Stimulated activated naive CD4-positive, alpha-beta T cell (primary cell): ENCODE measurements around the gene MOB2.
"Not testable (repeated sequence)": the region's sequence is repeated elsewhere in the genome, so short reads cannot be mapped to it uniquely, and the experiment has no call there.

Experiments
- DNase-seq, 6 experiments: peaks; one replicate each; lab custom pipeline; 2025; lab: John Stamatoyannopoulos, UW

The MOB2 gene

DNA sequence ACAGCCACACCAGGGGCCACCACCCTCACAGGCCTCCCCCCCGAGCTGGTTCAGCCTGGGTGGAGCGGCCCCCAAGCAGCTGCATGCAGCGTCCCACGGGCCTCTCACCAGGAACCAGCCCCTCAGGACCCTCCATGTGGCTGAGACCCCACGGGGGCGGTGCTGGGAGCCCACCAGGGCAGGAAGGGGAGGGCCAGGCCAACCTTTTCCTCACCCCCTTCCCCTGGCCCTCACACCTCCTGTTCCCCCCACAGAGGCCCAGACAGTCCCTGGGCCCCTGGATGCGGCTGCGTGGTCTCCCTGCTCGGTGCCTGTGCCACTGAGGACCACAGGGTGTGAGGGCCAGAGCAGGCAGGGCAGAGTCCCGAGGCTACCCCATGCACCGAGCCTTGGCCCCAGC, 46.5 kb downstream of the MOB2 start:
- no peak for DNase-seq

DNA sequence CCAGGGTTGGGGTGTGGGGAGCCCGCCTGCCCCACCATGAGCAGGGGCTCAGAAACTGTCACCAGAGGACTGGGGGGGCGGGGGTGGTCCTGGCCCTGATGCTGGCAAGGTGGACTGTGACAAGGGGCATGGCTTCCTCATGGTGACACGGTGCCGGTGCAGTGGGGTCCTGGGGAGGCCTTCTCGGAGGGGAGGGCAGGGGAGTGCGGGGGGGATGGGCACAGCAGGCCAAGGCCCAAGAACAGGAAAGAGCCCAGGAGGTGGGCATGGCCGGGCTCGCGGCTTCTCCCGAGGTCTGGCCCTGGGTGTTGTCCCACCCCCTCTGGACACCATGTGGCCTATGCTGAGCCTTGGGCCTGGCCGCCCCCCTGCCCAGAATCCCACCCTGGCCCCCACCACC, 47.2 kb downstream of the MOB2 start:
- no peak for DNase-seq

DNA sequence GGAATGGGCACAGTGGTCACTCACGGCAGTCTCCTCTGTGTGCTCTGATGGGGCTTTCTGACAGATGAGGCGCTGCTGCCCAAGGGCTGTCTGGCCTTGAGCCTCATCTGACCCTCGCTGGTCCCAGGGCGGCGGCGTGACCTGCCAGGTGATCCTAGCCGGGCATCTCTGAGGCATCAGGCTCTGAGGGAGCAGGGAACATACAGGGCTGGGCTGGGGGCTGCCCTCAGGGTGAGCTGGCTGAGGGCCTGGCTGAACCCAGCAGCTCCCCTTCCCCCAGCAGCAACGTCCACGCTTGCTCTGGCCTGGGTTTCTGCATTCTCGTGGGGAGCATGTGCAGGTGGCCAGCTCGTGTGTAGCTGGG, 47.6 kb downstream of the MOB2 start:
- DNase-seq: no peak

- DNase-seq: no peak
Observed at GRCh38 chr11:1438261-1438966, 48.2 kb downstream of the MOB2 start.

GRCh38 chr11:1437500-1437899, 49.1 kb downstream of the MOB2 start:
- DNase-seq: no peak

DNA sequence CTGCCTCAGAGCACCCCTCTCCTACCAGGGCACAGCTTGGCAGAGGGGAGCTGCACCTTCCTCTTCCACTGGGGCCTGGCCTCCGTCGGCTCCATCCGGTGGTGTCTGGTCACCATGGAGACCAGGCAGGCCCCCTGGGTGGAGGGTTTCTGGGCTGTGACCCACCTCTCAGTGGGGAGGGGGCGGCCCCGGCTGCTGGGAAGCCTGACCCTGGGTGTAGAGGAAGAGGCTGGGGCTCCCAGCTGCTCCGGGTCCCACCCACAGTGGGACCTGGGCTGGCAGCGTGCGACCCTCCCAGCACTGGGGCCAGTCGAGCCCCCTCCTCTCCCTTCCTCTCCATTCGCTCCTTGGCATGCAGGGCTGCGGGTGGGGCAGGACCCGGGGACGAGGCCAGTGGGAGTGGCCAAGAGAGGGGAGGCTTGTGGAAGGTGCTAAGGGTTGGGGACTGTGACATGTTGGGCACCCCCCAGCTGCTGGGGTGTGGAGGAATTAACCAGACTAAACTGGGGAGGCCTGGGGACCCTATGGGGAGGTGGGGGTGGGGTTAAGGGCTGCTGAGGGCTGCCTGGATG, 50.0 kb downstream of the MOB2 start:
- DNase-seq: no peak

DNA sequence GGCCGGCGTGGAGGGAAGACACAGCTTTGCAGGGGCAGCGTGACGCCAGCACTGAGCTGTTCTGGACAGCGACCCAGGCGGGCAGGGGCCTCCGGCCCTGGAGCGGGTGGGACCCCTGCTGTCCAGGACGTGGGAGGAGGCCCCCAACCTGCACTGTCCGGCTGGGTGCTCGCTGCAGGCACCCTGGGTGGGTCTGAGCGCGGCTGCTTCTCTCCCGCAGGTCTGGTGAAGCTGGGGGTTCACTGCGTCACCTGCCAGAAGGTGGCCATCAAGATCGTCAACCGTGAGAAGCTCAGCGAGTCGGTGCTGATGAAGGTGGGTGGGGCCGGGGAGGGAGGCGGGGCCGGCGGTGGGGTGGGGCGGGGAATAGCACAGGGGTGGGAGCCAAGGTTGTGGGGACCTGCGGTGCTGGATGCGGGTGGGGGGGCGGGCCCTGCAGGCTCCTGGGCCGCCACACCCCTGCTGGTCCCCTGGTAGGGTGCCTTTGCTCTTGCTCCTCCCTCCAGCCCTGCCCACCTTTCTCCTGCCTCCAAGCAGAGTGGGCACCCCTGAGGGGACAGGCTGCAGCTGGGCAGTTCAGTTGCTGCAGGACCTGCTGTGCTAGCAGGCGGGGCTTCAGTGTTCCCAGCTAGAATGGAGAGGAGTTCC, 50.6 kb downstream of the MOB2 start:
- DNase-seq: no peak

GRCh38 chr11:1435479-1435819, 51.1 kb downstream of the MOB2 start:
- not testable (repeated sequence) for DNase-seq

GRCh38 chr11:1433977-1434640, 52.5 kb downstream of the MOB2 start:
- no peak for DNase-seq

DNA sequence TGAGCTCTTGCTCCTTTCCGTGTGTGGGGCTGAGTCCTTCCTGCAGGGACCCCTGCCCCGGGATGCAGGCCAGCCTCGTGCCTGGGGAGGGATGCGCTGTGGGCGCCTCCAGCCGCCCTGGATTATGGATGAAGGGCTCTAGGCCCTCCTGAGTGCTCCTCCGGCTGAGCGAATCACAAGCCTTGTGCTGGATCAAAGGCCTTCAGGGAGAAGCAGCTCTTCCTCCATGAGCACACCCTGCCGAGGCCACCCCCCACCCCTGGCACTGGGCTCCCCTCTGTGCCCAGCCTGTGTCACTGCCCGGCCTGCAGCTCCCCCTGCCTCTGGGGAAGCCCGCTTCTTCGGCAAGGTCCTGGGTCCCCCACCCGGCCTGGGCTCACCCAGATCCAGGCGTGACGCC, 53.0 kb downstream of the MOB2 start:
- DNase-seq: no peak

DNA sequence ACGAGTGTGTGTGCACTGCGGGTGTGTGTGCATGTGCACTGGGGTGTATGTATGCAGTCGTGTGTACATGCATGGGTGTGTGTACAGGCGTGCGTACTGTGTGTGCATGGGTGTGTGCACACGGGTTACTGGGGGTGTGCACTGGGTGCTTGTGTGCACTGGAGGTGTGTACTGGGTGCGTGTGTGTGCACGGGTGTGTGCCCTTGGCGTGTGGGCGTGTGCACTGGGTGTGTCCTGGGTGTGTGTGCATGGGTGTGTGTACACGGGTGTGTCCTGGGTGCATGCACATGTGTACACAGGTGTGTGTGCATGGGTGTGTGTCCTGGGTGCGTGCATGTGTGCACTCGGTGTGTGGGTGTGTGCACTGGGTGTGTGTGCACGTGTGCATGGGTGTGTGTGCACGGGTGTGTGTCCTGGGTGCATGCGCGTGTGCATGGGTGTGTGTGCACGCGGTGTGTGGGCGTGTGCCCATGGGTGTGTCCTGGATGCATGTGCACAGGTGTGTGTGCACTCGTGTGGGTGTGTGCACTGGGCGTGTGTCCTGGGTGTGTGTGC, 57.7 kb downstream of the MOB2 start:
- no peak for DNase-seq

GRCh38 chr11:1425439-1425838, 61.1 kb downstream of the MOB2 start:
- DNase-seq: no peak

- DNase-seq: no peak
Observed at GRCh38 chr11:1425006-1425405, 61.6 kb downstream of the MOB2 start.

- DNase-seq: not testable (repeated sequence)
Observed at GRCh38 chr11:1423406-1423805, 63.2 kb downstream of the MOB2 start.

- DNase-seq: no peak
Observed at GRCh38 chr11:1422981-1423380, 63.6 kb downstream of the MOB2 start.

DNA sequence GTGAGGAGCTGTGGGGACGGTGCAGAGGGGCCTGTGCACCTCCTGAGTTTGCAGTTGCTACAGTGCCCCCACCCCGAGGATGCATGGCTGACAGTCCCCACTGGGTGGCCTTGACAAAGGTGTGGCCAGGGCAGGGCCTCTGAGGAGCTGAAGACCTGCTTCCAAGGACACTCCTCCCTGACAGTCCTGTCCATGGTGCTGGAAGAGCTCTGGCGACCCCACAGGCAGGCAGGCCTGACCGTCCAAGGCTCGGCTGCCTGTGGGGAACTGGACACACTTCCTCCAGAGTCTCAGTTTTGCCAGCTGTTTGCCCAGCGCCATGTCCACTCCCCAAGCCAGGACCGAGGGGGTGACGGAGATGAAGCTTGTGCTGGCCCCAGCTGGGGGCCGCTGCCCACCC, 64.1 kb downstream of the MOB2 start:
- DNase-seq: no peak

DNA sequence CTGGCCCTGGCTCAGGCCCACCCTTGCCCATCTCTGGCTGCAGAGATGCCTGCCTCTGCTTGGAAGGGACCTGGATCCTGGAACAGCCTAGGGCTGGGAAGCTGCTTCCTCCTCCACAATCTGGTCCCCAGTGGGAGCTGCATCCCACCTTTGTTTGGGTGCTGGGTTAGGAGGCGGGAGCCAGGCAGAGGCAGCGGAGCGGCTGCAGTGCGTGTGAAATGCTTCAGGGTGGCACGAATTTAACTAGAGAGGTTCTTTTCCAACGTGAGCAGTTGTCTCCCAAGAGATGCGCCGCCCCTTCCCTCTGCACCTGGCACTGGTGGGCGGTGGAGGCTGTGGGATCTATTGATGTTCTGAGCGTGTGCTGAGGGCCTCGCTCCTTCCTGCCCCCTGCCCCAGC, 65.3 kb downstream of the MOB2 start:
- DNase-seq: no peak

DNA sequence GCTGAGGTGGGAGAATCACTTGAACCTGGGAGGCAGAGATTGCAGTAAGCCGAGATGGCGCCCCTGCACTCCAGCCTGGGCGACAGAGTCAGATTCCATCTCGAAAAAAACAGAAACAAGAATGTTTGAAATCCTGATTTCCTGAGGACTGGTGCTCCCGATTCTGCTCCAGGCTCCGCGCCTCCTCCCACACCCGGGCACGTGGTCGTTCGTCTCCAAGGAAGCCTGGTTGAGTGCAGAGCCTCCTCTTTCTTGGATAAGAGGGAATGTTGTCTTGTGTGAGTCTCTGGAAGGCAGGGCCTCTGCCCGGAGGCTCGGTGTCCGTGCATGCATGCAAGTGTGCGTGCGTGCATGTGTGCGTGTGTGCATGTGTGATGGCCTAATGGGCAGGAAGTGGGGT, 66.8 kb downstream of the MOB2 start:
- no peak for DNase-seq
